ENCODE results near the gene HSPB1. TPM values are rescaled to one million over a fixed set of nuclear protein-coding genes. Genes with fewer than 3 reads are reported as not detected.

HSPB1 gene
- total and polyA plus RNA-seq, 11 donors = 822 to 5,278 (median 2,076) TPM

GRCh38 chr7:76336094-76336493, 33.6 kb downstream of the HSPB1 start:
- Histone ChIP-seq H3K4me3 (no peak overlapping the region), H3K27me3 (no peaks in the 10 kb centered on the region), H3K27ac (peak overlapping the region in 6 of 12 donors; percentile 13 to 90 (median 29)), H3K4me1 (peaks cover 10 to 96% (median 82%) of the 10 kb centered on the region in 12 donors), H3K9me3 (no peaks in the 10 kb centered on the region), H3K36me3 (peaks cover 0 to 30% (median 0%) of the 10 kb centered on the region in 9 donors)
- ATAC-seq = no peak
- TF ChIP-seq CTCF (IDR thresholded peaks at IDR 0.05) (no peak), POLR2A (IDR thresholded peaks at IDR 0.05) (no peak)
- no peak for DNase-seq
- intact Hi-C loops (cut with DNase I) = no loop called here

- intact Hi-C loops (cut with DNase I) = no loop called here
- Histone ChIP-seq H3K36me3 (peaks cover 0 to 26% (median 5%) of the 10 kb centered on the region in 9 donors), H3K4me3 (no peak overlapping the region), H3K27ac (peak overlapping the region in 11 of 12 donors; percentile 8 to 90 (median 35)), H3K4me1 (peaks cover 10 to 96% (median 80%) of the 10 kb centered on the region in 12 donors), H3K27me3 (no peaks in the 10 kb centered on the region), H3K9me3 (no peaks in the 10 kb centered on the region)
- TF ChIP-seq POLR2A (IDR thresholded peaks at IDR 0.05) (no peak), CTCF (IDR thresholded peaks at IDR 0.05) (no peak)
- 55 to 67% (median 58%) methylated on average over 6 of the region's 6 CpGs for WGBS, 4 donors
- ATAC-seq (no peak), DNase-seq (no peak)
Observed at GRCh38 chr7:76337147-76337546, 34.7 kb downstream of the HSPB1 start.

- Histone ChIP-seq H3K9me3 (no peaks in the 10 kb centered on the region), H3K4me1 (peaks cover 10 to 94% (median 70%) of the 10 kb centered on the region in 12 donors), H3K36me3 (peaks cover 0 to 39% (median 14%) of the 10 kb centered on the region in 9 donors), H3K4me3 (no peak overlapping the region), H3K27me3 (no peaks in the 10 kb centered on the region), H3K27ac (peak overlapping the region in 10 of 12 donors; percentile 4 to 86 (median 34))
- 51 to 61% (median 56%) methylated on average over 9 of the region's 9 CpGs for WGBS, 4 donors
- no peak for DNase-seq
- TF ChIP-seq POLR2A (IDR thresholded peaks at IDR 0.05) (no peak), CTCF (IDR thresholded peaks at IDR 0.05) (no peak)
- intact Hi-C loops (cut with DNase I) = no loop called here
- ATAC-seq = no peak
Observed at GRCh38 chr7:76338298-76339084, 36.0 kb downstream of the HSPB1 start.

DNA sequence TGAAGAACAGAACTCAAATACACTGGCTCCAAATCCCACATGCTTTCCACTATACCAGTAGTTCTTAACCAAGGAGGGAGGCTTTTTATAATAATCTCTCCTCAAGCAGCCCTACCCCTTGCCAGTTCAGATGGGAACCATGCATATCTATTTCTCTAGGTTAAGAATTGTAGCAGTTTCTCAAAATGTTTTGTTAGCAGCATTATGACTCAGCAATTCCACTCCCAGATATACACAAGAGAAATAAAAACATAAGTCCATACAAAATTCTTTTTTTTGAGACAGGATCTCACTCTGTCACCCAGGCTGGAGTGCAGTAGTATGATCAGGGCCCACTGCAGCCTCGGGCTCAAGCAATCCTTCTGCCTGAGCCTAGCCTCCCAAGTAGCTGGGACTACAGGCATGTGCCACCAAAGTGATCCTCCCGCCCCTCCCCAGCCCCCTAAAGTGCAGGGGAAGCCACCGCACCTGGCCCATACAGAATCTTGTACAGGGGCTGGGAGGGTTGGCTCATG, 38.2 kb downstream of the HSPB1 start:
- ATAC-seq (peak in 3 of 4 donors; percentile 10 to 25 (median 13)), DNase-seq (no peak)
- intact Hi-C loops (cut with DNase I) = no loop called here
- H3K4me1 ChIP-seq = peaks cover 7 to 89% (median 56%) of the 10 kb centered on the region in 12 donors
- H3K27me3 ChIP-seq = no peaks in the 10 kb centered on the region
- peak overlapping the region; percentile 0 to 69 (median 44) for H3K27ac ChIP-seq
- no peaks in the 10 kb centered on the region for H3K9me3 ChIP-seq
- no peak overlapping the region for H3K4me3 ChIP-seq
- H3K36me3 ChIP-seq = peaks cover 0 to 61% (median 36%) of the 10 kb centered on the region in 9 donors
- no peak for TF ChIP-seq CTCF (IDR thresholded peaks at IDR 0.05)
- no peak for TF ChIP-seq POLR2A (IDR thresholded peaks at IDR 0.05)
- whole genome bisulfite sequencing, 4 donors = 62 to 82% (median 74%) methylated on average over 3 of the region's 3 CpGs
